ENCODE results near the gene IFT172.
"Not testable (repeated sequence)": the region's sequence is repeated elsewhere in the genome, so short reads cannot be mapped to it uniquely, and the experiment has no call there.

IFT172 gene

DNA sequence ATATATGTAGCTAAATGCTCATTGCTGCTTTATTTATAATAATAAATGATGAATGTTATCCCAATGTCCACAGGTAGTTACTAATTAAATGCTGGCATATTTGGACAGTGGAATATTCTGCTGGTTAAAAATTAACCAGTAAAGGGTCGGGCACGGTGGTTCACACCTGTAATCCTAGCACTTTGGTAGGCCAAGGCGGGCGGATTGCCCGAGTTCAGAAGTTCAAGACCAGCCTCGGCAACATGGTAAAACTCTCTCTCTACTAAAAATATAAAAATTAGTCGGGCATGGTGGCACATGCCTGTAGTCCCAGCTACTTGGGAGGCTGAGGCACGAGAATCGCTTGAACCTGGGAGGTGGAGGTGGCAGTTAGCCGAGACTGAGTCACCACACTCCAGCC lies 64.5 kb downstream of the IFT172 start:
- not testable (repeated sequence) for DNase-seq

DNA sequence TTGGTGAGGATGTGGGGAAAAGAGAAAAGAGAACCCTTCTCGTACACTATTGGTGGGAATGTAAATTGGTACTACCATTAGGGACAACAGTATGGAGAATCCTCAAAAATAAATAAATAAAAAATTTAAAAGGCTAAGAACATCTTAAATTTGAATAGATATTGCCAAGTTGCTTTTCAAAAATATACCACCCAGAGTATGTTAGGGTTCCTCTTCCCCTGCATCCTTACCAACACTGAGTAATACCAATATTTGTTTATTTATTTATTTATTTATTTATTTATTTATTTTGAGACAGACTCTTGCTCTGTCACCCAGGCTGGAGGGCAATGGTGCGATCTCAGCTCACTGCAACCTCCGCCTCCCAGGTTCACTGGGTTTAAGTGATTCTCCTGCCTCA lies 66.6 kb downstream of the IFT172 start:
- DNase-seq, result no peak

DNA sequence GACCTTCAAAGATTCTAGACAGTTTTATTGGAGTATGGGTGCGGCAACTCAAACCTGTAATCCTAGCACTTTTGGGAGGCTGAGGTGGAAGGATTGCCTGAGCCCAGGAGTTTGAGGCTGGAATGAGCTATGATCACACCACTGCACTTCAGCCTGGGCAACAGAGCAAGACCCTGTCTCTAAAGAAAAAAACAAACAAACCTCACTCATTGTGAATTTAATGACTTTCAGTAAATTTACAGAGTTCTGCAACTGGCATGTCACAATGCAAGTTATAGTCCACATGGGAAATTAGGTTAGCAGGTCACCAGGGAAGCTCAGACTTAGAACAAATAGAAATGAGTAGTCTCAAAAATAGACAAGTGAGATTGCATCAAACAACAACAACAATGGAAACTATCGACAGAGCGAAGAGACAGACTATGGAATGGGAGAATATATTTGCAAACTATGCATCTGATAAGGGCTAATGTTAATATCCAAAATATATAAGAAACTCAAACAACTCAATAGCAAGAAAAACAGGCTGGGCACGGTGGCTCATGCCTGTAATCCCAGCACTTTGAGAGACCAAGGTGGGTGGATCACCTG lies 67.8 kb downstream of the IFT172 start:
- no peak for DNase-seq

DNA sequence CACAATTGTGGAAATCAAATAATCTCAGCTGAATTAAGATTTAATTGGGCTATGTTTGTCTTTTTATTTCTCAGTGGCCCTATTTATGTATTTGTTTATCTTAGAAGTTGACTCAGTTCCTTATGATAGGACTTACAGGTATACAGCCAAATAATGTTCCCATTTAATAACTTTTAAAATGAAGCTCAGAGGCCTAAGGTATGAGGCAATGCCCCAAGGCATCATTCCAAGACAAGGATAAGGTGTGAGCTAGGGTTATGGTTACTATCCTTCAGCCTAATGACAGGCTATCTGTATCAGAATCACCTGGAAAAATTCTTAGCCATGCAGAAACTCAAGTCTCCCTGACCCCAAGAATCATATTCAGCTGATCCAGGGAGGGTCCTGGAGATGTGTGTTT lies 68.5 kb downstream of the IFT172 start:
- no peak for DNase-seq

DNA sequence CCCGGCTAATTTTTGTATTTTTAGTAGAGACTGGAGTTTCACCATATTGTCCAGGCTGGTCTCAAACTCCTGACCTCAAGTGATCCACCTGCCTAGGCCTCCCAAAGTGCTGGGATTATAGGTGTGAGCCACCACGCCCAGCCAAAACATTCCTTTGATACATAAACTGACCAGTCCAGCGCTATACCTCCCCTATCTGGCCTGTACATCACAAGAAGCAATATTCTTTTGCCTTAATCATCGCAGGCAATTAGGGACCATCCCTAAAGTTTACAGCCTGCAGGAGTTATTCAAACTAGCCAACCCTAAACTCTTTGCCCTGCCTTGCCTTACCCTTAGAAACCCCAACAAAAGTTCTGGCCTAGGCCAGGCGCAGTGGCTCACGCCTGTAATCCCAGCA lies 73.4 kb downstream of the IFT172 start:
- no peak for DNase-seq

DNA sequence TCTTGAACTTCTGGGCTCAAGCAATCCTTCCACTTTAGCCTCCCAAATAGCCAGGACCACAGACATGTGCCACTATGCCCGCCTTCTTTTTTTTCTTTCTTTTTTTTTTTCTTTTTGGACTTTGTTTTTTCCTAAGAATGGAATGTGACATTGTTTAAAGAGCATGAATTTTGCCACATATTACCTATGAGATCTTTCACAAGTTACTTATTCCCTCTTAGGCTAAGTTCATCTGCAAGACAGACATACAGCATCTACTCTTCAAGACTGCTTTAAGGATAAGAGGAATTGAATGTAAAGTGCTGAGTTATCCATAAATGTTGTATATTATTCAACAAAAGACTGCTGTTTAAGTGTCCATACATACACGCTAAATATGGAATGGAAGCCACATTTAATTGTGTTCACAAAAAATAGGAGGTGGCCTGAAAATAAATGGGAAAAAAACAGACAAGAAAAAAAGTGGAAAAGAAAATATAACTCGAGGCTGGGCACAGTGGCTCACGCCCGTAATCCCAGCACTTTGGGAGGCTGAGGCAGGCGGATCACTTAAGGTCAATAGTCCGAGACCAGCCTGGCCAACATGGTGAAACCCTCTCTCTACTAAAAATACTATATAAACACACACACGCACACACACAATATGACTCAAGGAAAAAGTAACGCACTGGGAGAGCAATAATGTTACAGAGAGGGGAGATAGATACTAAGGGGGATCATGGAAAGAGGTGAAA lies 77.0 kb downstream of the IFT172 start:
- no peak for DNase-seq

DNA sequence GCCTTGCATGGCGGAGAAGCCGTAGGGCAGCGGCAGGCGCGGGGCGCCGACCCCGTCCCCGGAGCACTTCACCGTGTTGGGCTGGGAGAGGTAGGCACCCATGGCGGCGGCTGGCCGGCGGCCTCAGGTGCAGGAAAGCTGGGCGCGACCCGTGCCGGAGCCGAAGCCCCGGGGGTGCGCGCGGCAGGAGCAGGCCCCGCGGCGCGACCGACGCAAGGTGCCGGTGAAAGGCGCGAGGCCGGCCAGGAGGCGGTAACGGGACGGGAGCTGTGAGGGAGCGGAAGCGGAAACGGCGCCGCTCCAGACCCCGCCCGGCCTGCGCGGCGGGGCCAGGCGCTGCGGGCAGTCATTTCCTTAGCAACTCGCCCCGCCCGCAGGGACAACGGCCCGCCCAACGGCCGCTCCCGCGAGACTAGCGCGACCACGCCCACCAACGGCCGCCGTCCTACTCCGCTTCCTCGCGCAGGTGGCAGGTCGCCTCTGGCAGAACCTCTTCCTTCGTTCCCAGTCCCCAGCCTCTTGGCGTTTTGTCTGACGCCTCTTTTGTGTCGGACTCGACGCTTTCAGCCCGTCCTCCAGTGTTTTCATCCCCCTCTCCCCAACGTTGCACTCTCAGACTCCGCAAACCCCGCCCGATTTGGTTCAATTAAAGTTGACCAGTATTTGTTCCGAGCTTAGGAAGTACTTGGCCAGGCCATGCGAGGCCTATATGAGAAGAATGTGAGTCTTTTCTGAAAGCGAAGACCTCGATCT lies 80.0 kb downstream of the IFT172 start, which contains the start of gene PPM1G:
PPM1G (minus strand) TSS at position 271 of the 753 bp plus-strand sequence; CDS start at position 102, 169 bp downstream.
- DNase-seq, result peak; percentile 96

DNA sequence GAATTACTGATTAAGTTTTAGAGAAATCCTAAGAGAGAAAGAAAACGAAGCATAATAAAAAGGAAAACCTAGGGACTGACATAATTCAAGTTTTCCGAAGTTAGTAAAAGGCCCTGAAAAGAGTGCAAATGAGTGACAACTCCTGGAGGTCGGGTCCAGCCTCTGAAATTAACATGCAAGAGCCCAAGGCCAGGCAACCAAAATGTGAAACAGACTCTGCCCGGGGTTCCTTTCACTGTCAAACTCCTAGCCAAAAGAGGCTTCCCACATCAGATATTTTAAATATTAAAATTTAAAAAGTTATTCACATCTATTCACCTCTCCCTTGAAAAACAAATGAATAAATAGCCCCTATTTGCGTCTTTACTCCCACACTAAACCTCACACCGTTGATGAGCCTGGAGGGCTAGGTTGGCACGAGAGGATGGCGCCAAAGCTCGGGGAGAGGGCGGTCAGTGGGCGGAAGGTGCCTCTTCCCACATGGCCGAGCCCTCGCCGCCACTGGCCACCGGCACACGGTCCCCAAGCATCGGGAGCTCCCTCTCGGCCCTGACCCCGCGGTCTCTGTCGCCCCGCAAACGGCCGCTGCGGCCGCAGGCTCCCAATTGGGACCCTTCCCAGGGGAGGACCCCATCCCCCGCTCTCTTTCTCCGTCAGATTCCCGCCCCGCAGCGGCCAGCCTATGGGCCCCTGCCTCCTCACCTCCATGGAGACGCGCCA lies 80.8 kb downstream of the IFT172 start:
- DNase-seq, result no peak

DNA sequence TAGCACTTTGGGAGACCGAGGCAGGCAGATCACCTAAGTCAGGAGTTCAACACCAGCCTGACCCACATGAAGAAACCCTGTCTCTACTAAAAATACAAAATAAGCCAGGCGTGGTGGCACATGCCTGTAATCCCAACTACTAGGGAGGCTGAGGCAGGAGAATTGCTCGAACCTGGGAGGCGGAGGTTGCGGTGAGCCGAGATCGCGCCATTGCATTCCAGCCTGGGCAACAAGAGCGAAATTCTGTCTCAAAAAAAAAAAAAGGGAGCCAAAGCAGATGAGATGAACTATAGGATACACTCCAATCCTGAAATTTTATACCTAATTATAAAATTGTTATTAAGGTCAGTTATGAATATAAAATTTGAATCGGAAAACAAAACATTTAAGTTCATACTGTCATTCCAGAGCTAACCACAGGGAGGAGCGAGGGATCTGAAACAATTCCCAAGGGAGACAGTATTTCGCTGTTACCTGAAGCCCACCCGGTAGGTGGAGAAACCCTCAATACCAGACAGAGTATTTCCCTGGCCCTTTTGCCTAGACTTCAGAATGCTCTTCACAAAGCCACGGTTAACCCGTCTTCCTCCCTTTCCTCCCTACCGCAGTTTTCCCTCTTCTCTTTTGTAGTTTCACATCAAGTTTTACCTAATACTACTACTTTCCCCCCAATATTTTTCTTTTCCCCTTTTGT lies 81.6 kb downstream of the IFT172 start:
- no peak for DNase-seq

DNA sequence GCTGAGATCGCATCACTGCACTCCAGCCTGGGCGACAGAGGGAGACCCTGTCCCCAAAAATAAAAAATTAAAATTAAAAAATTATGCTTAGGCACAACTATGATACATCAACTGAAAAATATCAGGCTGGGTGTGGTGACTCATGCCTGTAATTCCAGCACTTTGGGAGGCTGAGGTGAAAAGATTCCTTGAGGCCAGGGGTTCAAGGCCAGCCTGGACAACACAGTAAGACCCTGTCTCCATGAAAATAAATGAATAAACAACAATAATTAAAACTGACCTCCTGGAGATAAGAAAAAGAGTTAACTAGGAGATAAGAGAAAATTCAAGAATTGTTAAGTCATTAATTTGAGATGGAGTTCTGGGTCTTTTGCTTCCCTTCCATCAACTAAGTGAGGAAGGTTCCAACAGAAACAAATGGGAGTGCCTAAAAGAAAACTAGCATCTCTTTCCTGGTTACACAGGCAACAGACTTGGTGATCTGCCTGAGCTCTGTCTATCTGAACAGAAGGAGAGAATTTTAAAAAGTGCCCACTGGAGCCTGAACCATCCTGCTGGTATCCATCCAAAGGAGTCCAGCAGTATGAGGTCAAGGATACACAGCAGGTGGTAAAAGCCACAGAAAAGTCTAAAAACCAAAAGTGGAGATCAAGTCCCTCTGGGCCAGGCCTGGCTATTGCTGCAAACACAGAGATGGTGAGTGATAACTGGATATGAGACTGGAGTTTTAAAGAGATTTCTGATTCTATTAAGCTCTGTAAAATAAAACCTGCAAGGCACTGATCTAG lies 89.0 kb downstream of the IFT172 start:
- no peak for DNase-seq

DNA sequence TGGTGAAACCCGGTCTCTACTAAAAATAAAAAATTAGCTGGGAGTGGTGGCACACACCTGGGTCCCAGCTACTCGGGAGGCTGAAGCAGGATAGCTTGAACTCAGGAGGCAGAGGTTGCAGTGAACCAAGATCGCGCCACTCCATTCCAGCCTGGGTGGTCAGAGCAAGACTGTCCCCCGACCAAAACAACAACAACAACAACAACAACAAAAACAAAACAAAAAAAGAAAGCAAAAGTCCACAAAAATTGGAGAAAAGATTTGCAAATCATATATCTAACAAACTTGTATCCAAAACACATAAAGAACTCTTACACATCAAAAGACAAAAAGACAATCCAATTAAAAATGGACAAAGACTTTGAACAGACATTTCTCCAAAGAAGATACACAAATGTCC lies 90.6 kb downstream of the IFT172 start:
- no peak for DNase-seq

Data from activated effector memory CD4-positive, alpha-beta T cell treated with Interleukin-2 at 50 U/mL for 16 hours (primary cell).